ENCODE data around the gene MYRFL. TPM values are rescaled to one million over a fixed set of nuclear protein-coding genes. Genes with fewer than 3 reads are reported as not detected.

Gene MYRFL
- total RNA-seq, 4 donors from 2014 or later: 1.1 TPM; not detected in 3

GRCh38 chr12:69999561-69999960, 174.5 kb downstream of the MYRFL start:
- H3K4me3 ChIP-seq: no peak overlapping the region
- TF ChIP-seq POLR2A (IDR thresholded peaks at IDR 0.05) (no peak), CTCF (IDR thresholded peaks at IDR 0.05 in 4 of 5, conservative IDR thresholded peaks at IDR 0.05 in 1 of 5) (no peak)

GRCh38 chr12:70002097-70002911, 177.3 kb downstream of the MYRFL start:
- no peaks in the 10 kb centered on the region for H3K27me3 ChIP-seq
- H3K9me3 ChIP-seq: no peaks in the 10 kb centered on the region
- H3K4me3 ChIP-seq: no peak overlapping the region
- ATAC-seq (peak; percentile 44 to 71), DNase-seq (peak in 1 of 2 donors; percentile 30)
- no peaks in the 10 kb centered on the region for H3K36me3 ChIP-seq
- peak overlapping the region in 3 of 4 donors; percentile 53 to 65 (median 63) for H3K27ac ChIP-seq
- no peaks in the 10 kb centered on the region for H3K4me1 ChIP-seq
- TF ChIP-seq POLR2A (IDR thresholded peaks at IDR 0.05) (no peak), CTCF (IDR thresholded peaks at IDR 0.05 in 4 of 5, conservative IDR thresholded peaks at IDR 0.05 in 1 of 5) (no peak)
- intact Hi-C loops (cut with DNase I; ENCODE audit: low total_unique reads) (no loop called here), in situ Hi-C loops (cut with MboI; ENCODE audit: low sequenced_read_pairs in 4 of 4) (no loop called here)

More at GRCh38 chr12:69999561-69999960, 174.5 kb downstream of the MYRFL start:
- no peak for ATAC-seq
- Histone ChIP-seq H3K27ac (no peak overlapping the region), H3K36me3 (no peaks in the 10 kb centered on the region), H3K4me1 (no peaks in the 10 kb centered on the region), H3K27me3 (no peaks in the 10 kb centered on the region), H3K9me3 (no peaks in the 10 kb centered on the region)
- in situ Hi-C loops (cut with MboI; ENCODE audit: low sequenced_read_pairs in 4 of 4): no loop called here
- intact Hi-C loops (cut with DNase I; ENCODE audit: low total_unique reads): no loop called here
- DNase-seq: no peak

- intact Hi-C loops (cut with DNase I; ENCODE audit: low total_unique reads) (no loop called here), in situ Hi-C loops (cut with MboI; ENCODE audit: low sequenced_read_pairs in 4 of 4) (no loop called here)
- Histone ChIP-seq H3K4me1 (no peaks in the 10 kb centered on the region), H3K9me3 (no peaks in the 10 kb centered on the region), H3K4me3 (no peak overlapping the region), H3K27me3 (no peaks in the 10 kb centered on the region), H3K36me3 (no peaks in the 10 kb centered on the region), H3K27ac (peak overlapping the region in 2 of 4 donors; percentile 63 to 65)
- no peak for TF ChIP-seq CTCF (IDR thresholded peaks at IDR 0.05 in 4 of 5, conservative IDR thresholded peaks at IDR 0.05 in 1 of 5)
- no peak for TF ChIP-seq POLR2A (IDR thresholded peaks at IDR 0.05)
- ATAC-seq (no peak), DNase-seq (no peak)
Measured at GRCh38 chr12:70002912-70003255, 177.9 kb downstream of the MYRFL start.

- ATAC-seq (no peak), DNase-seq (no peak)
- H3K27ac ChIP-seq: no peak overlapping the region
- H3K4me1 ChIP-seq: no peaks in the 10 kb centered on the region
- in situ Hi-C loops (cut with MboI; ENCODE audit: low sequenced_read_pairs in 4 of 4): no loop called here
- no peaks in the 10 kb centered on the region for H3K36me3 ChIP-seq
- H3K27me3 ChIP-seq: no peaks in the 10 kb centered on the region
- intact Hi-C loops (cut with DNase I; ENCODE audit: low total_unique reads): no loop called here
- TF ChIP-seq POLR2A (IDR thresholded peaks at IDR 0.05) (no peak), CTCF (IDR thresholded peaks at IDR 0.05 in 4 of 5, conservative IDR thresholded peaks at IDR 0.05 in 1 of 5) (no peak)
- no peak overlapping the region for H3K4me3 ChIP-seq
- no peaks in the 10 kb centered on the region for H3K9me3 ChIP-seq
Measured at GRCh38 chr12:70005864-70006618, 181.0 kb downstream of the MYRFL start.
